Measurements from ENCODE around the gene RBBP7.

The RBBP7 gene

DNA sequence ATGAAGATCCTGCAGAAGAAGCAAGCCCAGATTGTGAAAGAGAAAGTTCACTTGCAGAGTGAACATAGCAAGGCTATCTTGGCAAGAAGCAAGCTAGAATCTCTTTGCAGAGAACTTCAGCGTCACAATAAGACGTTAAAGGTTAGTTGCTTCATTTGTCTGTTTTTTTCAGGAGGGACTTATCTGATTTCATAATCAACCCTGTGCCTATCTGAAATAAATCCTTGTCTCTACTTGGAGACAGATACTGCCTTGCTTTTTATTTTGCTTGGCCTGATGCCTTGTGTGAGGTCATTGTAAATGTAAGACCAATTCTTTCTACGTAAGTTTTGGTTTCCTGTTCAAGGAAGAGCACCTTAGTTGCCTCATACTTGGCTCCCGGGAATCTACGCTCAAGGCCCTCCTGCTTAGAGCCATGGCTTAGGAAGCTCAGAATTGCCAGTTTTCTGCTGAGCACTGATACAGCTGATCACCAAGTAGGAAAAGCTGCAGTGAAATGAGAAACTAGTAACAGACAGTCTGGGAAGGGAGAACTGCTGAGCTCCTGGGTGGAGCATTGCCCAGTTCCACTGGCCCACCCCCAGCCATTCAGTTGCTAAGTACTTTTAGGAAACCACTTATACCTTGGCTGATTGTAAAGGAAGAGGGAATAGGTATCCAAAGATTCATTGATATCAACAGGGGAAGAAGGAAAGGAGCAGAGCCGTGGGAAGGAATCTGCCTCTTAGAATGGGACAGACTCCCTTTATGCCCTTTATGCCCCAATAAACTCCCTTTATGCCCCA, 41.8 kb downstream of the RBBP7 start:
- in situ Hi-C loops (cut with MboI; ENCODE audit: low sequenced_read_pairs) = no loop called here

DNA sequence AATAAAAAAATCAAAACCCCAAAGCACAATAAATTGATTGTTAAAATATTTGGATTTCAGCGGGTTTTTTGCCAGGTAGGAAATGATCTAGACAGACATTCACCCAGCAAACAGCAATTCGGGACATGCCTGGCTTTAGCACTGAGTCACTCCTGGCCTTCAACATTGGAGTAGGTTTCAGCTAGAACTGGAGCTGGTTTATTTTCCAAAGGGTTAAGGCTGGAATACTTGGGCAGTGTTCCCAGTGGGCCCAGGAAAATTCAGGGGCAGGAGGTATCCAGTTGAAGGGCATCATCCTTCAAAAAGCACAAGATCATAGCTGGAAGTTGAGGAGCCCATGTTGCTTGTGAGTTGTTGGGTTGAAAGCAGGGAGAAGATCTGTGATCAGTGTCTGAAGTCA, 42.9 kb downstream of the RBBP7 start:
- in situ Hi-C loops (cut with MboI; ENCODE audit: low sequenced_read_pairs) = no loop called here

DNA sequence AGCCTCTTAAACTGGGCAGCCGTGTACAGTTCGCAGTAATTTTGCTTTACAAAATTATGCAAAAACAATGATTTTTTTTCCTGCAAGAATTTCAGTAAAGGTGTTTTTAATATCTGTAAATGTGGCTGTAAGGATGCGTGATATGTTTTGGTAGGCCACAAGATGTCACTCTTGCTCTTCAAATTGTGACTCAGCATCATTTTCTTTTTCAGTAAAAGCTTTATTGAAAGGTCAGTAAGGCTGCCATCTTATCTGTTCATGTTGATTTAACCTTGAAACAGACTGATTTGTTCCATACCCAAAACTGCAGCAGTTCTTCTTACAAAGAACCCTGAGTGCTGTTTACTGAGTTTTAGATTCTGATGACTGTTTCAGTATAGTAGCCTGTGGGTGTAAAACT, 44.0 kb downstream of the RBBP7 start:
- in situ Hi-C loops (cut with MboI; ENCODE audit: low sequenced_read_pairs) = no loop called here

DNA sequence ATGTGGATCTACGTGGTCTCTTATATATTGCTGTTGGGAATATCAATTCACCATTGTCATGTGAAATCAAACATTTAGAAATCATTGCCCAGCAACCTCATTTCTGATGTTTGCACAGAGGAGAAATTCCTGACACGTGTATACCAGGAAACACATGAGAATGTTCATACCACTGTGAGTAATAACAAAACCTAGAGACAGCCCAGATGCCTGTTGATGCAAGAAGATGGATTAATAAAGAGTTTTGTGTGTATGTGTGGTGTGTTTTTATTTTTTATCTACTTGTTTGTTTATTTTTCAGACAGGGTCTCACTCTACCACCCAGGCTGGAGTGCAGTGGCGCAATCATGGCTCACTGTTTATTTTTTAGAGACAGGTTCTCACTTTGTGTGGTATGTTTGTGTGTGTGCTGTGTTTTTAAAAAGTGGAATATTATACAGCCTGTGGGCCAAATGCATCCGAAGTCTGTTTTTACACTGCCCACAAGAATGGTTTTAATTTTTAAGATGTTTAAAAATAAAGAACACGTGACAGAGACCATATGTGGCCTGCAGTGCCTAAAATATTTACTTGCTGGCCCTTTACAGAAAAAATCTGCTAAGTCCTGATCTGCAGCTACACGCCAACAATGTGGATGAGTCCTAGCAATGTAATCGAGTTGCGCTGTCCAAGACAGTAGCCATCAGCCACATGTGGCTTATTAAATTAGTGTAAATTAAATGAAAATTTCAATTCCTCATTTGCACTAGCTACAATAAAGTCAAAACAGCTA, 44.7 kb downstream of the RBBP7 start:
- in situ Hi-C loops (cut with MboI; ENCODE audit: low sequenced_read_pairs) = no loop called here

DNA sequence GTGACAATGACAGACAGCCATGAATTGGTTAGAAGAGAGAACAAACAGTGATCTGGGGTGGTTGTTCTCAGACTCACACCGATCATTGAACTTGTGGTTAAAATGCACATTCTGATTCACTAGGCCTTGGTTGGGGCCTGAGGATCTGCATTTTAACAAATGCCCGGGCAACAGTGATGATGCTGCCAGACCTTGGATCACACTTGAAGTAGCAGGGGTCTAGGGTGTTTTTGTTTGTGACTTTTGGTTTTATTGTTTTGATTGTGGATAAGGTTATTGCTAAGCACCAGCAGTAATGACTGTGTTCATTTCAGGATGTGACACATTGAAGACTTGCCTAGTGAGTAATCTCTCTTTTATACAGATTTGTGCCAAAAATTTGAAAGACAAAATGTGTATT, 47.4 kb downstream of the RBBP7 start:
- in situ Hi-C loops (cut with MboI; ENCODE audit: low sequenced_read_pairs) = no loop called here

DNA sequence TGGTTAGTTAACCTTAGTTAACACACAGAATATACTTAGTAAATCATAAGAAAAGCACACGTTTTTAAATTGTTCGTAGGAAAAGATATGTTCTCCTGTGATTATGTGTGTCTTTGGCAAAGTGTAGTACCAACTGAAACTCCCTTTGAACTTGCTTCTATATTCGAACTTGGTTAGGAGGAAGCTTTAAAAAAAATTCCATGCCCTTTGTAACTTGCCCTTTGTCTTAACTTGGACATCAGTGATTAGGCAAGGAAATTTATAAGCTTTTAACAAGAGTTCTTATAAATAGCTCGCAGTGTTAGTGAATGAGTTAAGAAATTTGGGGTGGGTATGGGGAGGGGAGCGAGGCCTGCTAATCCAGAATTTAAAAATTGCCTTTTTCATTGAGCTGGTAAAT, 50.5 kb downstream of the RBBP7 start:
- in situ Hi-C loops (cut with MboI; ENCODE audit: low sequenced_read_pairs) = no loop called here

DNA sequence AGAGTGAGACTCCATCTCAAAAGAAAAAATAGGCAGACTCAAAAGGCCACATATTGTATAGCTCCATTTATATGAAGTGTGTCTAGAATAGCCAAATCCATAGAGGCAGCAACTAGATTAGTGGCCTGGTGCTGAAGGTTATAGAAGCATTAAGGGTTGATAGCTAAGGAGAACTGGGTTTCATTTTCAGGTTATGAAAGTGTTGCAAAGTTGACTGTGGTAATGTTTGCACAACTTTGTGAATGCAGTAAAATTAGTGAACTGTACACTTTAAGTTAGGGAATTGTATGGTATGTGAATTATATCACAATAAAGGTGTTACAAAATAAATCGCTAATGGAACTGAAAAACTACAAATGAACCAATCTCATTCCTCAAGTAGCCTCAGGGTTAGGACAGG, 55.6 kb downstream of the RBBP7 start:
- in situ Hi-C loops (cut with MboI; ENCODE audit: low sequenced_read_pairs) = no loop called here

DNA sequence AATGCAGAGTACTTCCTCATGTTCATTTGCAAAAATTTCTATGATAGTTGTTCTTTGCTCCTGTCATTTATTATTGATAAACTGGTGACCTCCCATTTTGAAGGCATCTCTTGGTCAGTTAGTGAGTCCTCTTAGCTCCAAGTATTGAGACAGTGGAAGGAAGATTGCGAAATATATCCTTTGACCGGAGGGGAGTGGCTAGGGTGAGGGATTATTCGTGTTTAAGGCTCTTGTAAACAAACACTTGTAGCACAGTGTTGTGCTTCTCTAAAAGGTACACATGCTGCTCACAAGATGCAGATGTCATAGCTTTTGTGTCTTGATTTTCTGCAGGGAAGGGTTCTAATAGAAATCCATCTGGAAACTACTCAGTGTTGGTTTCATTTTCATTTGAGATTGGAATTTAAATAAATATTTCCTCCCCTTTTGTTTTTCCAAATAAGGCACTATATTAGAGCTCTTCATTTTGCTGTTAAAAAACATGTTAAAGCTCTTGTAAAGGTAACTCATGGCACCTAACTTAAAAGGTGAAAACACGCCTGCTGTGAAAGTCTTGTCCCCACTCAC, 62.1 kb downstream of the RBBP7 start:
- in situ Hi-C loops (cut with MboI; ENCODE audit: low sequenced_read_pairs) = no loop called here

DNA sequence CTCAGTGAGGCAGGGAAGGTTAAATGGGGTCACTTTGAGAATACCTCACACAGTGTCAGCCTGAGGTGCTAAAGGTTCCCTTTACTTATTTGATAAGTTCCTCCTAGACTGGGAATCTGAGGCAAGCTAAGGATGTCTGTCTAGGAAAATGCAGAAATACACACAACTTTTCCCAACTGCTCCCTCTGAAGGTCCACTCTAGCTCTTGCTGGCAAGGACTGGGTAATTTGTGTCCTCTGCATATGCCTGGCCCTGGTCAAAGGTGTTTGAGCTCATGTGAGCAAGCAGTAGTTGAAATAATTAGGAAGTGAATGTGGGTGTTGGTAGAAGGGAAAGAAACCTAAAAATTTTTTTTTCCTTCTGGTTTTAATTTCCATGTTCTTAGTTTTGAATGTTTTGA, 62.6 kb downstream of the RBBP7 start:
- in situ Hi-C loops (cut with MboI; ENCODE audit: low sequenced_read_pairs) = no loop called here

DNA sequence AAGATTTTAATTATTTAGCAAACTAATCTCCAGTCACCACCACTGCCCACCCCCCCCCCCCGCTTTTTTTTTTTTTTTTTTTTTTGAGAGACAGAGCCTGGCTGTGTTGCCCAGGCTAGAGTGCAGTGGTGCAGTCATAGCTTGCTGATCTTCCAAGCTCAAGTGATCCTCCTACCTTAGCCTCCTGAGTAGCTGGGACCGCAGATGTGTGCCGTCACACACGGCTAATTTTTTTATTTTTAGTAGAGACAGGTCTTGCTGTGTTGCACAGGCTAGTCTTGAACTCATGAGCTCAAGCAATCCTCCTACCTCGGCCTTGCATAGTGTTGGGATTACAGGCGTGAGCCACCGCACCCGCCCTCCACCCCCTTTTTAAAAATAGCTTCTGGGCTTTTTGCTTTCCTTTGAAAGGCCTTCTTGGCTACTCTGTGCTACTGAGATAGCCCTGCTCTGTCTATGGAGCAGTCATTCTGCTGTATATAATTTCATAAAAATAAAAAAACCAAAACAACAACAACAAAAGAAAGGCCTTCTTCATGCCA, 65.2 kb downstream of the RBBP7 start:
- in situ Hi-C loops (cut with MboI; ENCODE audit: low sequenced_read_pairs) = no loop called here

DNA sequence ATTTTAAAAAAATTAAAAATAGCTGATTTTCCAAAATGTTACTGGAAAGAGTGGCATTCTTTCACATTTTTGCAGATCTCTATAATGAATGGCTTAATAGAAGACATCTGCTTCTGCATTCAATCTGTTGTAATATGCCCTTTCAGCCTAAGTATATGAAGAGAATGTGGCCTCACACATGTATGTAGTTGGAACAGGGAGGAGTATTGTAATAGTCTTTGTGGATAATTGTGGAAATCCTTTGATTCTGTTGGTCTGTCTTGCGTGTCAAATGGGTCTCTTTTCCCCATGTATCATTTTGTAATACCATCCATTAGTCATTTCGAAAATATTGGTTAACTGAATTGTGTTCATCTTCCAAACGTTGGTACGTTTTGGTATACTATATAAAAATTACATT, 72.3 kb downstream of the RBBP7 start:
- in situ Hi-C loops (cut with MboI; ENCODE audit: low sequenced_read_pairs) = no loop called here

DNA sequence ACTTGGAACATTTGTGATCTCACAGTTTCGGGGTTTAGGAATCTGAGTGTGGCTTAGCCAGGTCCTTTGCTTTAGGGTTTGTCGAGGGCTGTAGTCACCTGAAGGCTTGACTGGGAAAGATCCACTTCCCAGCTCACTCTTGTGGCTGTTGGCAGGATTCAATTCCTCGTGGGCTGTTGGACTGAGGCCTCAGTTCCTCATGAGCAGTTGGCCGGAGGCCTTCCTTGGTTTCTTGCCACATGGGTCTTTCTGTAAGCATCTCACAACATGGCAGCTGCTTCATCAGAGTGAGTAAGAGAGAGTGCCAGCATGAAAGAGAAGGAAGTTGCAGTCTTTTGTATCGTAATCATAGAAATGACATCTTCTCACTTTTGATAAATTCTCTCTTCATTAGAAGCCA, 72.8 kb downstream of the RBBP7 start:
- in situ Hi-C loops (cut with MboI; ENCODE audit: low sequenced_read_pairs) = no loop called here

DNA sequence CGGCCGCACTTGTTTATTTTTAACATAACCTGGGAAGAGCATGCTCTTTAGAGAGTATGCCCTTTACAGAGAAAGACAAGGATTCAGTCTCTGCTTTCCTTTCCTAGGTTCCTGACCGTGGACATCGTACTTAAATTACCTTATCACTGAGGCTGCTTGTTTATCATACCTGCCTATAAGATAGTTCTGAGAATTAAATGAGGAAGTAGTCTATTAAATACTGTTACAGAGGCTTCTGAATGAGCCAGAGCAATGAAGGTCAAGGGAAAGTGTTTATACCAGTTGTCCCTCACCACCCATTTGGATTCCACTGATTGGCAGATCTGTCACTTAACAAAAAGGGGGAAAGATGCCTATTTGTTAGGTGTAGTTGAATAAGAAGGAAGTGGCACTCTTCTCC, 73.9 kb downstream of the RBBP7 start:
- in situ Hi-C loops (cut with MboI; ENCODE audit: low sequenced_read_pairs) = no loop called here

Data from HL-60/S4 treated with phorbol 12-myristate 13-acetate at 8.2 ng/mL for 4 days and 3 days (cell line).